CD4-positive, alpha-beta T cell treated with Interleukin-2 at 100 ng/mL for 4 hours (primary cell): ENCODE results near the gene PFDN2.

Experiments used
- DNase-seq: peaks from one replicate; pipeline ENCODE4 v3.0.0-alpha.2; 2020; ENCODE audit warnings: low spot score

Gene PFDN2

GRCh38 chr1:161099090-161099802 is 18.6 kb downstream of the PFDN2 start:
- no peak for DNase-seq

- peak; percentile 79 for DNase-seq
Observed at GRCh38 chr1:161098210-161099068, 19.4 kb downstream of the PFDN2 start, which contains the start of gene KLHDC9. KLHDC9 (plus strand) TSS chr1:161098361; CDS start chr1:161098536, 175 bp downstream.

GRCh38 chr1:161096530-161096929 is 21.3 kb downstream of the PFDN2 start:
- DNase-seq: no peak

- DNase-seq: no peak
Observed at GRCh38 chr1:161096015-161096414, 21.8 kb downstream of the PFDN2 start.

GRCh38 chr1:161095230-161095629 is 22.6 kb downstream of the PFDN2 start:
- no peak for DNase-seq

GRCh38 chr1:161094481-161094880 is 23.4 kb downstream of the PFDN2 start:
- DNase-seq: no peak

GRCh38 chr1:161092621-161093028 is 25.2 kb downstream of the PFDN2 start:
- DNase-seq: peak; percentile 42

- no peak for DNase-seq
Observed at GRCh38 chr1:161091796-161092507, 25.9 kb downstream of the PFDN2 start.

- no peak for DNase-seq
Observed at GRCh38 chr1:161091093-161091492, 26.7 kb downstream of the PFDN2 start.

GRCh38 chr1:161090617-161091016 is 27.2 kb downstream of the PFDN2 start:
- DNase-seq: no peak

GRCh38 chr1:161089938-161090337 is 27.9 kb downstream of the PFDN2 start:
- DNase-seq: no peak

GRCh38 chr1:161089251-161089924 is 28.4 kb downstream of the PFDN2 start, which contains the start of gene NECTIN4:
NECTIN4 (minus strand) TSS chr1:161089558; CDS start chr1:161089296, 262 bp downstream.
- DNase-seq: no peak

GRCh38 chr1:161088587-161089110 is 29.2 kb downstream of the PFDN2 start:
- no peak for DNase-seq

GRCh38 chr1:161086457-161086856 is 31.4 kb downstream of the PFDN2 start:
- DNase-seq: no peak

- no peak for DNase-seq
Observed at GRCh38 chr1:161085165-161085564, 32.7 kb downstream of the PFDN2 start.

GRCh38 chr1:161084597-161084988 is 33.2 kb downstream of the PFDN2 start:
- DNase-seq: no peak

GRCh38 chr1:161083748-161084596 is 33.9 kb downstream of the PFDN2 start:
- no peak for DNase-seq

GRCh38 chr1:161082996-161083747 is 34.7 kb downstream of the PFDN2 start:
- DNase-seq: peak; percentile 17

- no peak for DNase-seq
Observed at GRCh38 chr1:161082483-161082882, 35.4 kb downstream of the PFDN2 start.

- no peak for DNase-seq
Observed at GRCh38 chr1:161081519-161081918, 36.3 kb downstream of the PFDN2 start.
